T-helper 1 cell treated with Interleukin-12 subunit alpha and Interleukin-12 subunit beta and Interleukin-4 antibody, amounts not matched to agents 30 μg/mL and 1 μg/mL, for 36 hours (primary cell): ENCODE measurements around the gene MRPS18A.
"Not testable (repeated sequence)": the region's sequence is repeated elsewhere in the genome, so short reads cannot be mapped to it uniquely, and the experiment has no call there.

Source experiments
- H3K27ac Mint-ChIP-seq: one replicate; pipeline ENCODE4 v1.8.0; 2021; ENCODE audit warnings: mild to moderate bottlenecking, mixed read lengths
- H3K27me3 Mint-ChIP-seq: one replicate; pipeline ENCODE4 v1.8.0; 2021; ENCODE audit warnings: low read depth, mixed read lengths
- H3K36me3 Mint-ChIP-seq: one replicate; pipeline ENCODE4 v1.8.0; 2021; ENCODE audit warnings: low read depth, mixed read lengths
- H3K4me1 Mint-ChIP-seq: one replicate; pipeline ENCODE4 v1.8.0; 2021; ENCODE audit warnings: low read depth, mixed read lengths
- H3K4me3 Mint-ChIP-seq: one replicate; pipeline ENCODE4 v1.8.0; 2021; ENCODE audit warnings: mild to moderate bottlenecking, moderate library complexity, mixed read lengths
- H3K9me3 Mint-ChIP-seq: one replicate; pipeline ENCODE4 v1.8.0; 2021; ENCODE audit warnings: mixed read lengths

Gene MRPS18A

DNA sequence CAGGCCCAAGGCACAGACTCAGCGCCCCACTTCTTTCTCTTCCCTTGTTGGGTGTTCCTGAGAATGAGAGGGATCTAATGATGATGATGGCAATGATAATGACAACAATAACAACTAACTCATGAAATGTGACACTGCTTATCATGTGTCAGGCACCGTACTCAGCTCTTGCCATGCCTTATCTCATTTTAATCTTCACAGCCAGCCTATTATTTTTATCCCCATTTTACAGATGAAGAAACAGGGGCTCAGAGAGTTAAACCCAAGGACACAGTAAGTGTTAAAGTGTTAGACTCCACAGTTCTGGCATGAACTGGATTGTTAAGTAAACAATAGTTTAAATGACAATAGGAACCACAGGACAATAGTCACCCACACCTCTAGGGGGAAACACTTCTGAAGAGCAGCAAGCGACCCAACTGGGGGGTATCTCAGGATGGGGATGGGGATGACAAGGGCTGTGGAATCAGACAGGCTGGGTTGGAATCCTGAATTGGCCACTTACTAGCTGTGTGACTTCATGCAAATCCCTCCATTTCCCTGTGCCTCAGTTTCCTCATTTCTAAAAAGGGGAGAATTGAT, 30.3 kb downstream of the MRPS18A start:
- Mint-ChIP-seq H3K4me3 (no peak overlapping the region), H3K4me1 (no peaks in the 10 kb centered on the region), H3K9me3 (peaks cover 5% of the 10 kb centered on the region), H3K27ac (no peak overlapping the region), H3K36me3 (no peaks in the 10 kb centered on the region), H3K27me3 (peaks cover 4% of the 10 kb centered on the region)

DNA sequence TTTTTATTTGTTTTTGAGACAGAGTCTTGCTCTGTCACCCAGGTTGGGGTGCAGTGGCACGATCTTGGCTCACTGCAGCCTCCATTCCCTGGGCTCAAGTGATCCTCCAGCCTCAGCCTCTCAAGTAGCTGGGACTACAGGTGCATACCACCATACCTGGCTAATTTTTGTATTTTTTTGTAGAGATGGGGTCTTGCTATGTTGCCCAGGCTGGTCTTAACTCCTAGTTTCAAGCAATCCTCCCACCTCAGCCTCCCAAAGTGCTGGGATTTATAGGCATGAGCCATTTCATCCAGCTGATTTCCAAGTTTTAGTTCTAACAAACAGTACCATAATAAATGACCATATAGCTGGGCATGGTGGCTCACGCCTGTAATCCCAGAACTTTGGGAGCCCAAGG, 34.8 kb downstream of the MRPS18A start:
- not testable (repeated sequence) for H3K36me3 Mint-ChIP-seq, H3K27ac Mint-ChIP-seq, H3K9me3 Mint-ChIP-seq, H3K4me1 Mint-ChIP-seq, H3K4me3 Mint-ChIP-seq, H3K27me3 Mint-ChIP-seq

DNA sequence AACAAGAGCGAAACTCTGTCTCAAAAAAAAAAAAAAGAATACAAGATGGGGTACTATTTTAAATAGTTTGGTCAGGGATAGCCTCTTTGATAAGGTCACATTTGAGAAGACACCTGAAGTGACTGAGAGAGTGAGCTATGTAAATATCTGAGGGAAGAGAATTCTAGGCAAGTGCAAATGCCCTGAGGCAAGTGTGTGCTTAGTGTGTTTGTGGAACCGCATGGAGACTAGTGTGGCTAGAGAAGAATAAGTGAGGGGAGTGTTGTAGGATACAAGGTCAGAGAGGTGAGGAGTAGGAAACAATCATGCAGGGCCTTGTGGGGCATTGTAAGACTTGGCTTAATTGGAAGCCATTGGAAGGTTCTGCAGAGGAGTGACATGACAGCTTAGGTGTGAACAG, 39.3 kb downstream of the MRPS18A start:
- H3K27ac Mint-ChIP-seq: no peak overlapping the region
- no peaks in the 10 kb centered on the region for H3K36me3 Mint-ChIP-seq
- peaks cover 4% of the 10 kb centered on the region for H3K4me1 Mint-ChIP-seq
- no peaks in the 10 kb centered on the region for H3K9me3 Mint-ChIP-seq
- H3K4me3 Mint-ChIP-seq: no peak overlapping the region
- H3K27me3 Mint-ChIP-seq: peaks cover 3% of the 10 kb centered on the region

DNA sequence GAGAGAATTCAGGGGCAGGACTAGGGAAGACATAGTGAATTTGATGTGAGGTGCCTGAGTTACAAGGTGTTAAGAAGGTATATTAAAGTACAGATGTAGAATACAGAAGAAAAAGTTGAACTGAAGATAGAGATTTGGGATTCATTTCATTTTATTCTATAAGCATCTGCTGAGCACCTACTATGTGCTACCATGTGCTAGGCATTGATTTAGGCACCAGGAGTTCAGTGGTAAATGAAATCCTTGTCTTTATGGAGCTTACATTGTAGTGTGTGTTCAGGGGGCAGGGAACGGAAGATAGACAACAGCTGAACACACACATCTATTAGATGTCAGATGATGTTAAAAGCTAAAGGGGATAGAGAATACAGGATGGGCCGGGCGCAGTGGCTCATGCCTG, 40.0 kb downstream of the MRPS18A start:
- no peak overlapping the region for H3K4me3 Mint-ChIP-seq
- H3K36me3 Mint-ChIP-seq: no peaks in the 10 kb centered on the region
- no peak overlapping the region for H3K27ac Mint-ChIP-seq
- peaks cover 4% of the 10 kb centered on the region for H3K4me1 Mint-ChIP-seq
- peaks cover 3% of the 10 kb centered on the region for H3K27me3 Mint-ChIP-seq
- H3K9me3 Mint-ChIP-seq: no peaks in the 10 kb centered on the region

DNA sequence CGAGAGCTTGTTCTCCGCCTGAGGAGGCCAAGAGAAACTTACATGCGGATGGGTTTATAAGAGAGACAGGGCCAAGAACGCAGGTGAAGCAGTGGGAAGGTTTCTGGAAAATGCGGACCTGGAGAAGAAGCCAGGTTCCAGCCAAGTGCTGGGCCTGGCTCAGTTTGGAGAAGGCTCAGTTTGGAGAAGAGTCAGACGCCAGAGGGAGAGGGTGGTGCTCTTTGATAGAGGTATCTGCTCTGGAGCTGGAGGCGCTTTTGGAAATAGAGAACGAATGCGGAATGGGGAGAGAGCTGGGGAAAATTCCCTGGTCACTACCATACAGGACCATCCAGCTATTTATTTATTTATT, 42.0 kb downstream of the MRPS18A start:
- peaks cover 6% of the 10 kb centered on the region for H3K36me3 Mint-ChIP-seq
- peaks cover 3% of the 10 kb centered on the region for H3K27me3 Mint-ChIP-seq
- H3K4me3 Mint-ChIP-seq: peak overlapping the region; percentile 85
- peaks cover 11% of the 10 kb centered on the region for H3K4me1 Mint-ChIP-seq
- no peaks in the 10 kb centered on the region for H3K9me3 Mint-ChIP-seq
- no peak overlapping the region for H3K27ac Mint-ChIP-seq

DNA sequence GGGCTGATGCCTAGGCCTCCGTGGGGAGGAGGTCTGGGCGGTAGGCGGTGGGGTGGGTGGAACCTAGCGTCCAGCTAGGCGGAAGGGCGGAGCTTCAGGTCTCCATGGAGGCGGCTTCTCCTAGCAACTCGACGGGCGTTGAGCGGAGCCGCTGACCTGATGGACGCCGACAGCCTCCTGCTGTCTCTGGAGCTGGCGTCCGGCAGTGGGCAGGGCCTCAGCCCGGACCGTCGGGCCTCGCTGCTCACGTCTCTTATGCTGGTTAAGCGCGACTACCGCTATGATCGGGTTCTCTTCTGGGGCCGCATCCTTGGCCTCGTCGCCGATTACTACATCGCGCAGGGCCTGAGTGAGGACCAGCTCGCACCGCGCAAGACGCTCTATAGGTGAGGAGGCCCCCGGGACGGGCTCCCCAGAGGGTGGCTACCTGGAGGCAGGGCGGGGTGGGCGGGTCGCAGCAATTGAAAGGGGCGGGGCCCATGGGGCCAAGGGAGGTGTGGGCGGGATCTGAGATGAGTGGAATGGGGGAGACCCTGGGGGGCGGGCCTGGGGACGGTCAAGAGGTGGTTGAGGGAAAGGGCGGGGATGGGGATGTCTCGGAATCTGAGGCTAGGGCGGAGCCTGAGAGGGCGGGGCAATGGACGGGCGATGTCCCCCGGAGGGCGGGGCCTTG, 42.5 kb downstream of the MRPS18A start, which contains the start of gene RSPH9:
RSPH9 (plus strand) TSS at position 97 of the 673 bp plus-strand sequence; CDS start at position 160, 63 bp downstream.
- H3K36me3 Mint-ChIP-seq: peaks cover 11% of the 10 kb centered on the region

DNA sequence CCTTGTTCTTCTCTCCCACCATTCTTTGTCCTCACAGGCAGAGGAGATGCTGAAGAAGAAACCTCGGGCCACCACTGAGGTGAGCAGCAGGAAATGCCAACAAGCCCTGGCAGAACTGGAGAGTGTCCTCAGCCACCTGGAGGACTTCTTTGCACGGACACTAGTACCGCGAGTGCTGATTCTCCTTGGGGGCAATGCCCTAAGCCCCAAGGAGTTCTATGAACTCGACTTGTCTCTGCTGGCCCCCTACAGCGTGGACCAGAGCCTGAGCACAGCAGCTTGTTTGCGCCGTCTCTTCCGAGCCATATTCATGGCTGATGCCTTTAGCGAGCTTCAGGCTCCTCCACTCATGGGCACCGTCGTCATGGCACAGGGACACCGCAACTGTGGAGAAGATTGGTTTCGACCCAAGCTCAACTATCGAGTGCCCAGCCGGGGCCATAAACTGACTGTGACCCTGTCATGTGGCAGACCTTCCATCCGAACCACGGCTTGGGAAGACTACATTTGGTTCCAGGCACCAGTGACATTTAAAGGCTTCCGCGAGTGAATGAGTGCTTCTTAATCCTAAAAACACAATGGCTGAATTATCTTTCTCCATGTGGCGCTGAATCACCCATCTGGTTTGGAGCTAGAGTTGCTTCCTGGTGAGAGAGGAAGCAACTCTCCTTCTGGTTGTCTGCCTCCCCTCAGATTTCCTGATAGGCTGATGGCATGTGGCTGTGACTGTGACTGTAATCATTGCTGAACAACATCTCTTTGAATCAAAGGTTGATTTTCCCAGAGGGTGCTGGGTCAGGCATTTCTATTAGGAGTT, 47.4 kb downstream of the MRPS18A start:
- no peak overlapping the region for H3K4me3 Mint-ChIP-seq
- H3K27me3 Mint-ChIP-seq: no peaks in the 10 kb centered on the region
- peaks cover 35% of the 10 kb centered on the region for H3K4me1 Mint-ChIP-seq
- H3K9me3 Mint-ChIP-seq: no peaks in the 10 kb centered on the region
- H3K36me3 Mint-ChIP-seq: peaks cover 33% of the 10 kb centered on the region
- no peak overlapping the region for H3K27ac Mint-ChIP-seq

More for the DNA sequence above, 42.5 kb downstream of the MRPS18A start, which contains the start of gene RSPH9:
- H3K27me3 Mint-ChIP-seq: peaks cover 3% of the 10 kb centered on the region
- peaks cover 16% of the 10 kb centered on the region for H3K4me1 Mint-ChIP-seq
- H3K9me3 Mint-ChIP-seq: no peaks in the 10 kb centered on the region
- peak within 1 kb of the TSS; percentile 85 for H3K4me3 Mint-ChIP-seq
- peak within 1 kb of the TSS; percentile 13 for H3K27ac Mint-ChIP-seq

DNA sequence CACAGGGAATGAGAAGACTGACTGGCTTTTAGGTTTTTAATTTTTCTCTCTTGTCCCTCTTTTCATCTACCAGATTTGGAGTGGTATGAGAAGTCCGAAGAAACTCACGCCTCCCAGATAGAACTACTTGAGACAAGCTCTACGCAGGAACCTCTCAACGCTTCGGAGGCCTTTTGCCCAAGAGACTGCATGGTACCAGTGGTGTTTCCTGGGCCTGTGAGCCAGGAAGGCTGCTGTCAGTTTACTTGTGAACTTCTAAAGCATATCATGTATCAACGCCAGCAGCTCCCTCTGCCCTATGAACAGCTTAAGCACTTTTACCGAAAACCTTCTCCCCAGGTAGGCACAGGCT, 51.3 kb downstream of the MRPS18A start:
- no peaks in the 10 kb centered on the region for H3K9me3 Mint-ChIP-seq
- no peaks in the 10 kb centered on the region for H3K27me3 Mint-ChIP-seq
- peaks cover 41% of the 10 kb centered on the region for H3K4me1 Mint-ChIP-seq
- H3K4me3 Mint-ChIP-seq: peak overlapping the region; percentile 92
- peak overlapping the region; percentile 96 for H3K27ac Mint-ChIP-seq
- peaks cover 35% of the 10 kb centered on the region for H3K36me3 Mint-ChIP-seq

DNA sequence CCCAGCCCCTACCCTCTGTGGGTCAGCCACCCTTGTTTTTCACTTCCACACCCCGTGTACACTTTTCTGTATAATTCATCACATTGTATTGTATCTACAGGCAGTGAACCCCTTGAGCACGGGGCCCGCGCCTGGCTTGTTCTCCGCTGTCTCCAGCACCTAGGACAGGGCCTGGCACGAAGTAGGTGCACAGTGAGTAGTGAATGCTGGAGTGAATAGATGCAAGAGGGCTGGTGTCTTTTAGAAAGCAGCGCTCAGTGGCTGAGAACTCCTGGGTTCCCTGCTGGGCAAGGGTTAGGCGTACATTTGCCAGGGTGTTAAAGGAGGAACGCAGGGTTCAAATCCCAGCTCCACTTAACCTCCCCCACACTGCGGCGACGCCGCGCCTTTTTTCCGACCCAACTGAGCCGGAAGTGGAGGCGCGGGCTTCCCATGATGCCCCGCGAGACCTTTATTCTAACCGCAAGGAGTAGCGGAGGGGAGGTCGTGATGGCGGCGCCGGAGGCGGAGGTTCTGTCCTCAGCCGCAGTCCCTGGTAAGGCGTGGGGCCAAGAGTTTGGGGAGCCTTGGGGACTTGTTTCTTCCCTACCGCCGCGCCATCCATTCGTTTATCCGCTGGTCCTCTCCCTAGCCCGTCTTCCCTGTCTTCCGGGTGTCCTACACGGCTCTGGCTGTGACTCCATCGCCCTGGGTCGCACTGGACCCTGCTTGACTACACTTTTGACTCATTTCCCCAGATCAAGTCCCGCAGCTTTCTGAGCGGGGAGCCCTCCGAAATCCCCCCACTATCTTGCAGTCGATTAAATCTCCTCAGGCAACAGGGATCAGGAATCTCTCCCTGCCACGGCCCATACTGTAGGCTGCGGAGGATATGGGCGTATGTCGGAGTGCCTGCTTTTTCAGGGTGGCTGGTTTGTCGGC, 51.9 kb downstream of the MRPS18A start, which contains the start of gene MAD2L1BP:
MAD2L1BP (plus strand) TSS at position 454 of the 921 bp plus-strand sequence; CDS start at position 490, 36 bp downstream.
- peak within 1 kb of the TSS; percentile 96 for H3K27ac Mint-ChIP-seq
- no peaks in the 10 kb centered on the region for H3K9me3 Mint-ChIP-seq
- peaks cover 41% of the 10 kb centered on the region for H3K4me1 Mint-ChIP-seq
- H3K27me3 Mint-ChIP-seq: no peaks in the 10 kb centered on the region
- peak within 1 kb of the TSS; percentile 92 for H3K4me3 Mint-ChIP-seq
- H3K36me3 Mint-ChIP-seq: peaks cover 33% of the 10 kb centered on the region

DNA sequence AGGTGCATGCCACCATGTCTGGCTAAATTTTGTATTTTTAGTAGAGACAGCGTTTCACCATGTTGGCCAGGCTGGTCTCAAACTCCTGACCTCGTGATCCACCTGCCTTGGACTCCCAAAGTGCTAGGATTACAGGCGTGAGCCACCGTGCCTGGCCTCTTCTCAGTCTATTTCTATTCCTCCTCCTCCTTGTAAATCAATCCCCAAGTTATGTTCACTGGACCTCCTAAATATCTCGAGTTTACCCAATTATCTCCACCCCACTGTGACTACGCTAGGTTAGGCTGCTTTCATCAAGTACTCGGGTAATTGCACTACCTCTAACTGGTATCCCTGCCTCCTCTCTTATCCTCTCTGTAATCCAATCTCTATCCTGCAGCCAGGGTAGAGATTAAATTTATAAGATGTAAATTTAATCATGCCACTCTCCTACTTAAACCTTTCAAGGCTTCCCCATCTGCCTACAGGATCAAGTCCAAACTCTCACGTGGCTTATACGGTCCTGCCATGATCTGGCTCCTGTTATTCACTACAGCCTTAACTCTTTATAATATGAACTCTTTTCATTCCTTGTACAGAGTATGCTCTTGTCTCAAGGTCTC, 52.8 kb downstream of the MRPS18A start:
- H3K36me3 Mint-ChIP-seq: peaks cover 25% of the 10 kb centered on the region
- peaks cover 40% of the 10 kb centered on the region for H3K4me1 Mint-ChIP-seq
- H3K27me3 Mint-ChIP-seq: no peaks in the 10 kb centered on the region
- peak overlapping the region; percentile 96 for H3K27ac Mint-ChIP-seq
- H3K4me3 Mint-ChIP-seq: no peak overlapping the region
- H3K9me3 Mint-ChIP-seq: no peaks in the 10 kb centered on the region

DNA sequence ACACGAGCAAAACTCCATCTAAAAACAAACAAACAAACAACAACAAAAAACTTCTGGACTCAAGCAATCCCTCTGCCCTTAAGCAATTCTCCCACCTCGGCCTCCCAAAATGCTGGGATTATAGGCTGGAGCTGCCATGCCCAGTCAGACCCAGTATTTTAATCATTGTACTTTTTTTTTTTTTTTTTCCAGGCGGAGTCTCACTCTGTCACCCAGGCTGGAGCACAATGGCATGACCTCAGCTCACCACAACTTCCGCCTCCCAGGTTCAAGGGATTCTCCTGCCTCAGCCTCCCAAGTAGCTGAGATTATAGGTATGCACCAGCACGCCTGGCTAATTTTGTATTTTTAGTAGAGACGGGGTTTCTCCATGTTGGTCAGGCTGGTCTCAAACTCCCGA, 54.6 kb downstream of the MRPS18A start:
- H3K9me3 Mint-ChIP-seq, H3K4me3 Mint-ChIP-seq, H3K27me3 Mint-ChIP-seq, H3K27ac Mint-ChIP-seq: not testable (repeated sequence)
- Mint-ChIP-seq H3K36me3 (peaks cover 20% of the 10 kb centered on the region), H3K4me1 (peaks cover 40% of the 10 kb centered on the region)

DNA sequence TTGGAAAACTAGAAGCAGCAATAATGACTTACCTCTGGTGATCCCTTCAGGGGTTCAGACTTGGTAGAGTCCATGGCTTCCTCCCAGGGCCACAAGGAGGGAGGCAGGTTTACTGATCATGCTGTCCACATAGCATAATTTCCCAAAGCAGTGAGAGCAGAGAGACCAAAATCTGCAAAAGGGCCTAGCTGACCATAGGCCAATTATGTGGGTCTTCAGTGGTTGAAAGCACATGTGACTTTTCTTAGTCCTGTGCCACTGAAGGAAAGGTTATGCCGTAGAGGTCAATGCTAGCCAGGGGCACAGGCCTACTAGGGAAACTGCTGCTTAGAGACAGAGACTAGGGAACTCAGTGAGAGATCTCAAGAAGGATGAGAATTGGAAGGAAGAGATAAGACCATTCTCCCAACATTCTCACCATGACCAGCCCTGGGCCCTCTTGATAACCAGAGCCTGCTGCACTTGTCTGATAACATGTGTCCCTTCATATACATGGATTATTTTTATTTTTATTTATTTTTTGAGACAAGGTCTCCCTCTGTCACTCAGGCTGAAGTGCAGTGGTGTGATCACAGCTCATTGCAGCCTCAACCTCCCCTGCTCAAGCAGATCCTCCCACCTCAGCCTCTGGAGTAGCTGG, 56.5 kb downstream of the MRPS18A start:
- peaks cover 49% of the 10 kb centered on the region for H3K4me1 Mint-ChIP-seq
- H3K36me3 Mint-ChIP-seq: peaks cover 15% of the 10 kb centered on the region
- H3K4me3 Mint-ChIP-seq: peak overlapping the region; percentile 61
- no peaks in the 10 kb centered on the region for H3K27me3 Mint-ChIP-seq
- H3K9me3 Mint-ChIP-seq: no peaks in the 10 kb centered on the region
- peak overlapping the region; percentile 90 for H3K27ac Mint-ChIP-seq

DNA sequence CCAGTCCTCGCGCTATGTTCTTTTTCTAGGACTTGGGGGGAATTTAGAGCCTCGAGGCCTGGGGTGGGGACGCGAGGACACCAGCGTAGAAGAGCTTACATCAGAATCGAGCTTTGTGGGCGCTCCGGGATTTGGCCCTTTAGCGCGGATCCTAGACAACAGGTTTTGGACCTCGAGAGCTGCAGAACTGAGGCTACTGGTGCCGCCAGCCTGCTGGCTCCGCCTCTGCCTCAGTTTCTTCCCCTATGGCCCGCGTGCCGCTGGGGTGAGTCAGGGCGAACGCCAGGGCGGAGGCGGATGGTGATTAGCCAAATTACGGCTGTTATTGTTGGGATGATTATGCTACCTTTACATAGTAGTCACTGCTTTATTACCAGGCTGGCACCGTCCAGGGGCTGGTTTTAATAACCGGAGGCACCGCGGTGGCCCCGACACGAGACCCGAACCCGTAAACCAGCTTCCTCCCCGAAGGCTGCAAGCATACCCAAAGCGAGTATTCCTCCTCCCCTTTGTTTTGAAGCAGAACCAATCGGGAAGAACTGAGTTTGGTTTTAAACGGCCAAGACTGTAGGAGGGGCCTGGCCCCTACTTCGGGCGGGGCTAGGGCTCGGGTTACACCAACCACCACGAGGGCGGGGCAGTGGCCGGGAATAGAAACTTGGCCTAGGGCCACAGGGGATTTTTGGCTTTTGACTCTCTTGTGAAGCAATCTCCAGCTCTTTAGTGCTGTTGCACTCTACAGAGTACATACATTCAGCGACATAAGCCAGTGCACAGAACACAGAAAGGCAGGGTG, 57.9 kb downstream of the MRPS18A start:
- Mint-ChIP-seq H3K4me3 (peak overlapping the region; percentile 100), H3K27me3 (no peaks in the 10 kb centered on the region)

More for the DNA sequence above, 57.9 kb downstream of the MRPS18A start:
- H3K36me3 Mint-ChIP-seq: peaks cover 20% of the 10 kb centered on the region
- peak overlapping the region; percentile 100 for H3K27ac Mint-ChIP-seq
- H3K9me3 Mint-ChIP-seq: no peaks in the 10 kb centered on the region
- peaks cover 42% of the 10 kb centered on the region for H3K4me1 Mint-ChIP-seq
